ENCODE results near the gene DCAF11.

DNA sequence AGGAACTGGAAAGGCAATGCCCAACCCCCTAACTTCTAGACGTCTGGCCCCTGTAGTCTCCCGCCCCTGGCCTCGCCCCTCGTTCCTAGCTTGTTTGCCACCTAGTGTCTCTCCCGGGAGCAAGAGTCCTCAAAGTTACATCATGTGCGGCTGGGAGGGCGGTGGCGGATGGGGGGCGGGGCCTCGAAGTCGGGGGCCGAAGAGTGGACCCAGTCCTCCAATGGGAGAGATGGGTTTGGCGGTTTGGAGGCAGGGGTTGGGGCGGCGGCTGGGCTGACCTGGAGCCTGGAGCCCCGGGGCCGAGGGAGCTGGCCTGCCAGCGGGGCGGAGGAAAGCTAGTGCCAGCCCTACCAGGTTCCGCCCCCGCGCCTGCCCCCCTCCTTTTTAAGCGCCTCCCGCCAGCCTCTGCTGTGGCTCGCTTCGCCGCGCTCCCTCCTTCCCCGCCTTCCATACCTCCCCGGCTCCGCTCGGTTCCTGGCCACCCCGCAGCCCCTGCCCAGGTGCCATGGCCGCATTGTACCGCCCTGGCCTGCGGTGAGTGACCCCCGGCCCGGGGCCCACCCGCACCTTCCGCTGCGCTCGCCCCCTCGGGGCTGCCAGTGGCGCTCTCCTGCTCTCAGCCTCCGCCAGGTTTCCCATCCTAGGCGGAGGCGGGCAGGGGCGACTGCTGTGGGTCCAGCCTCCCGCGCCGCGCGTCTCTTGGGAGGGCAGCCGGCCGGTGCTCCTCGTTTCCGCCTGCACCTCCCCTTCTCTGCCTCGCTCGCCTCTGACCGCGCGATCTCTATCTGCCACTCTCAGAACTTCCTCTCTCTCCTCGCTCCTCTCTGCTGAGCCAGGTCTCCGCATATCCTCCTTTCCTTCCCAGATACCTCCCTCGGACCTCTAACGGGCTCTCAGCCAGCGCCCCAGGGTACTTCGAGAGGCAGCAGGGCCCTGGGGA, 20.4 kb upstream of the DCAF11 start, which contains the start of gene PCK2:
- TF ChIP-seq POLR2A (IDR thresholded peaks at IDR 0.05; ENCODE audit: low read depth, low read length) (peak; percentile 51; the same call in 1 of the 2 replicates), POLR2AphosphoS5 (IDR thresholded peaks at IDR 0.05; ENCODE audit: low read depth, low read length) (peak; percentile 70), TAF1 (IDR thresholded peaks at IDR 0.05; ENCODE audit: low read depth, low read length) (no peak; the same call in 1 of the 2 replicates)
